K562 (cell line): Measurements from ENCODE around the gene ZFYVE28. TPM values are rescaled to one million over a fixed set of nuclear protein-coding genes. Genes with fewer than 3 reads are reported as not detected.
A peak's percentile ranks its signal among the peaks of the same experiment; 100 is the strongest.

ENCODE experiments used
- ATAC-seq: fragments of 200-7000 bp; cut with Tn5 transposase; 3 replicates; pipeline ENCODE4 v1.9.1; 2020; ENCODE audit warnings: moderate library complexity
- BruUV-seq: library from RNA; stranded (reverse); fragments of 400-500 nt; replicated peaks from 2 replicates; lab custom pipeline; 2021; lab: Mats Ljungman, UMichigan
- CTCF ChIA-PET: fragments of 300-600 bp; formaldehyde crosslinking; extraction: SDS; loops from one replicate; lab custom pipeline; 2021; ENCODE audit warnings: low intra/inter-chr PET ratio; lab: Yijun Ruan, JAX
- POLR2A ChIA-PET: fragments of 300-600, 350-650 bp; sonication (Branson Sonifier 250); formaldehyde crosslinking; extraction: SDS; loops from one replicate; lab custom pipeline; 2021; ENCODE audit warnings: antibody characterized with exemption, inconsistent platforms; lab: Yijun Ruan, JAX
- DNase-seq, 4 experiments: peaks; one replicate each; pipeline versions ENCODE4 v3.0.0 to v3.0.0-alpha.2; 2011 to 2018; ENCODE audit warnings: low spot score in 3 of 4, mixed read lengths in 3 of 4; ENCODE audit errors: extremely low read depth in 1 of 4
- FAIRE-seq: peaks from 2 replicates; lab custom pipeline; 2011; peaks lifted over from hg19 to GRCh38; lab: Jason Lieb, UNC
- H2AFZ ChIP-seq: 2 replicates; pipeline ENCODE4 v1.6.0; 2011; ENCODE audit warnings: low read depth, low read length, control low read depth, inconsistent platforms
- H3K27ac ChIP-seq: fragments of 200-600 bp; 3 replicates; pipeline ENCODE4 v1.8.0; 2011; ENCODE audit warnings: low read depth, mild to moderate bottlenecking, control low read depth, inconsistent platforms, low read length, moderate library complexity, mixed read lengths; ENCODE audit errors: extremely low read depth
- H3K27me3 ChIP-seq, 2 experiments: fragments of 300-600 bp in 1 of 2; 2 replicates in 1 of 2; 3 replicates in 1 of 2; pipeline versions ENCODE4 v1.6.0 to v1.8.0; 2011; ENCODE audit warnings: inconsistent platforms in 2 of 2, low read length in 2 of 2, mild to moderate bottlenecking in 1 of 2, mixed read lengths in 1 of 2, moderate library complexity in 1 of 2; ENCODE audit not compliant: control insufficient read depth in 2 of 2, insufficient read depth in 2 of 2
- H3K36me3 ChIP-seq: fragments of 300-600 bp; 3 replicates; pipeline ENCODE4 v1.8.0; 2011; ENCODE audit warnings: mild to moderate bottlenecking, low read length, inconsistent platforms; ENCODE audit not compliant: control insufficient read depth, insufficient read depth
- H3K4me1 ChIP-seq, 2 experiments: fragments of 200-600 bp in 1 of 2; replicated peaks in 1 of 2; 2 replicates in 1 of 2; 3 replicates in 1 of 2; pipeline versions ENCODE4 v1.5.1 to v1.8.0; 2011; ENCODE audit warnings: inconsistent platforms in 2 of 2, low read length in 2 of 2, mild to moderate bottlenecking in 1 of 2, mixed read lengths in 1 of 2, moderate library complexity in 1 of 2; ENCODE audit not compliant: control insufficient read depth in 2 of 2, insufficient read depth in 2 of 2
- H3K4me2 ChIP-seq: 2 replicates; pipeline ENCODE4 v1.6.1; 2011; ENCODE audit warnings: low read length, control low read depth, inconsistent platforms, mixed read lengths; ENCODE audit not compliant: insufficient read depth
- H3K4me3 ChIP-seq: fragments of 200-600 bp; sonication (generic), shearing (Covaris generic); 2 replicates; pipeline ENCODE4 v1.5.1; 2016; ENCODE audit warnings: control low read depth, inconsistent platforms
- H3K79me2 ChIP-seq: fragments of 200-600 bp; 3 replicates; pipeline ENCODE4 v1.8.0; 2011; ENCODE audit warnings: low read length, inconsistent platforms; ENCODE audit not compliant: control insufficient read depth, insufficient read depth
- H3K9ac ChIP-seq, 2 experiments: 2 replicates each; pipeline versions ENCODE4 v1.6.0 to v1.6.1; 2011; ENCODE audit warnings: low read depth in 2 of 2, low read length in 2 of 2, control low read depth in 1 of 2, inconsistent platforms in 1 of 2, mild to moderate bottlenecking in 1 of 2, mixed read lengths in 1 of 2; ENCODE audit not compliant: insufficient read depth in 1 of 2
- H3K9me1 ChIP-seq: one replicate; pipeline ENCODE4 v1.6.0; 2011; ENCODE audit warnings: inconsistent platforms, mild to moderate bottlenecking, low read length, moderate library complexity; ENCODE audit not compliant: control insufficient read depth, insufficient read depth
- H3K9me3 ChIP-seq: replicated peaks from 2 replicates; pipeline ENCODE4 v1.5.1; 2011; ENCODE audit warnings: low read depth, low read length, inconsistent platforms; ENCODE audit not compliant: control insufficient read depth, insufficient read depth
- H4K20me1 ChIP-seq: replicated peaks from 2 replicates; pipeline ENCODE4 v1.6.1; 2011; ENCODE audit warnings: low read length, inconsistent platforms, mixed read lengths; ENCODE audit not compliant: control insufficient read depth, insufficient read depth
- CHCHD3 ChIP-seq: fragments of 250-450 bp; sonication (Bioruptor Pico); IDR thresholded peaks from 2 replicates; pipeline ENCODE4 v2.1.2; 2022; ENCODE audit warnings: mild to moderate bottlenecking
- CXXC5 ChIP-seq: fragments of 250-450 bp; sonication (Bioruptor Pico); IDR thresholded peaks from 2 replicates; pipeline ENCODE4 v1.8.0; 2022; ENCODE audit warnings: inconsistent platforms, mild to moderate bottlenecking, moderate library complexity
- EGR1 ChIP-seq: fragments of 450-650 bp; conservative IDR thresholded peaks from 2 replicates; pipeline ENCODE4 v1.6.1; 2017; ENCODE audit warnings: mild to moderate bottlenecking
- MYC ChIP-seq, 2 experiments: fragments of 250-450 bp in 1 of 2; sonication (Bioruptor Pico) in 1 of 2; IDR thresholded peaks; 2 replicates each; pipeline versions ENCODE4 v1.5.1 to v1.6.1; 2012 to 2021; ENCODE audit warnings: low read depth in 2 of 2, borderline replicate concordance in 1 of 2, improper control_type of control experiment in 1 of 2, low read length in 1 of 2, mild to moderate bottlenecking in 1 of 2, moderate library complexity in 1 of 2
- ZNF699 ChIP-seq: fragments of 250-450 bp; sonication (Bioruptor Pico); IDR thresholded peaks from 2 replicates; pipeline ENCODE4 v1.8.0; 2021; ENCODE audit warnings: mild to moderate bottlenecking, moderate library complexity; ENCODE audit not compliant: insufficient replicate concordance
- WGBS: fragments of 100-300 bp; shearing (Covaris generic); methylation state at CpG from one replicate; pipeline ENCODE4 v1.1.6; 2016; ENCODE audit warnings: low coverage, mixed read lengths; ENCODE audit not compliant: insufficient coverage; ENCODE audit errors: missing lambda C conversion rate; 5-methylcytosine and 5-hydroxymethylcytosine counted together
- in situ Hi-C: fragments of 300-500 bp; cut with MboI; formaldehyde crosslinking; loops from 4 replicates; pipeline ENCODE4 v1.15.0; 2018; ENCODE audit warnings: inconsistent platforms, mixed read lengths
- intact Hi-C: fragments of 100-400 bp; cut with micrococcal nuclease; formaldehyde crosslinking; loops from 2 replicates; pipeline ENCODE4 v1.14.2; 2022
- polyA plus RNA-seq, 8 experiments: library from polyadenylated mRNA; depleted of rRNA in 4 of 8; stranded (reverse) in 5 of 8; unstranded in 3 of 8; fragments of >200 nt; fragmentation: Nextera tagmentation in 2 of 8; fragmentation: Illumina TruSeq in 1 of 8; extraction: Ambion mirVana in 2 of 8; extraction: Trizol in 1 of 8; gene quantifications; 2 replicates each; pipeline versions ENCODE4 v1.2.1 to v1.2.3, GENCODE V29; 2011 to 2014; ENCODE audit warnings: inconsistent platforms in 1 of 8, missing spikeins in 1 of 8
- total RNA-seq, 7 experiments: library from RNA; depleted of rRNA in 6 of 7; stranded (reverse); fragments of >200 nt in 6 of 7; fragmentation: Illumina TruSeq in 2 of 7; extraction: Trizol in 2 of 7; gene quantifications; 2 replicates each; pipeline versions ENCODE4 v1.2.1 to v1.2.3, GENCODE V29; 2011 to 2021; ENCODE audit warnings: low replicate concordance in 1 of 7
- TF ChIP-seq, protein P1 (sequence below): fragments of 200-800 bp; sonication (Bioruptor generic); IDR thresholded peaks from 2 replicates; pipeline ENCODE4 v1.6.1; 2017; ENCODE audit warnings: missing genetic modification characterization, missing compliant biosample characterization
- TF ChIP-seq, protein P2 (sequence below): sonication (generic); formaldehyde crosslinking; IDR thresholded peaks from 2 replicates; pipeline ENCODE4 v1.8.0; 2022; ENCODE audit warnings: missing genetic modification reagents, mild to moderate bottlenecking, moderate library complexity, borderline replicate concordance

Gene ZFYVE28
- total and polyA plus RNA-seq, 9 of the 15 experiments (the other 6 are each of a cell fraction or from before 2014, with no cell fraction given), result 1.3 to 24.8 (median 8.9) TPM

DNA sequence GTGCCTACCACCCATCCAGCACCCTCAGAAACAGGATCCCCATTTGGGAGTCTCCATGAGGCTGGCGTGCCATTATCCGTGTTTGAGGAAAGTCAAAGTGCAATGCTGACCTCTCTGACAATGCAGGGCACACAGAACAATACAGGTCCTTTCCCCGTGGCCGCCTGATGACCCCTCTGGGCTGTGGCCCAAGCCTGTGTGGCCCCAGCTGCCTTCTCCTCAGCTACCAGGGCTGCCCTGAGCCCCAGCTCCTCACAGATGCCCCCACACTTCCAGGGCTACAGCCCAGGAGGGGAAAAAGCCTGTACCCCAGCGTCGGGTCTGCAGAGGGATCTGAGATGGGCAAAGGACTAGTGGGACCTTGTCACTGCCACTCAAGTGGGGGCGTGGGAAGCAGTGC lies 15.5 kb downstream of the ZFYVE28 start:
- Histone ChIP-seq H3K4me2 (peak overlapping the region; percentile 73; the same call in 1 of the 2 replicates), H4K20me1 (no peaks in the 10 kb centered on the region; the same call in 1 of the 2 replicates), H3K79me2 (peaks cover 63% of the 10 kb centered on the region), H3K9me1 (peaks cover 4% of the 10 kb centered on the region), H3K4me3 (no peak overlapping the region), H3K4me1 (peaks cover 27 to 74% of the 10 kb centered on the region in 2 experiments), H3K9me3 (no peaks in the 10 kb centered on the region), H3K27me3 (no peaks in the 10 kb centered on the region), H3K27ac (no peak overlapping the region), H2AFZ (peak overlapping the region; percentile 29; the same call in 1 of the 2 replicates), H3K36me3 (peaks cover 5% of the 10 kb centered on the region; the same call in 1 of the 3 replicates), H3K9ac (peak overlapping the region in 1 of 2 experiments; percentile 86; a peak in 2 of 4 replicates)
- FAIRE-seq (no peak), DNase-seq (no peak), ATAC-seq (no peak)
- BruUV-seq, result no TSS peak
- ChIA-PET POLR2A (interaction anchor here (0.6 to 3.2 kb wide), 6 partner anchors 8 to 16 kb away, joined by 3 to 18 read pairs (median 4); partner anchors contain the start of genes CFAP99 and ZFYVE28), CTCF (no interaction called here)
- no peak for TF ChIP-seq CHCHD3 (CRISPR knock-in tag)
- no peak for TF ChIP-seq ZNF699 (CRISPR knock-in tag)
- WGBS, result 80% methylated on average over 7 of the region's 7 CpGs
- intact Hi-C loops, result loop anchor here (2.0 kb wide), 1 partner anchor 14 kb away; no protein-coding TSS in a partner anchor
- in situ Hi-C loops, result no loop called here

DNA sequence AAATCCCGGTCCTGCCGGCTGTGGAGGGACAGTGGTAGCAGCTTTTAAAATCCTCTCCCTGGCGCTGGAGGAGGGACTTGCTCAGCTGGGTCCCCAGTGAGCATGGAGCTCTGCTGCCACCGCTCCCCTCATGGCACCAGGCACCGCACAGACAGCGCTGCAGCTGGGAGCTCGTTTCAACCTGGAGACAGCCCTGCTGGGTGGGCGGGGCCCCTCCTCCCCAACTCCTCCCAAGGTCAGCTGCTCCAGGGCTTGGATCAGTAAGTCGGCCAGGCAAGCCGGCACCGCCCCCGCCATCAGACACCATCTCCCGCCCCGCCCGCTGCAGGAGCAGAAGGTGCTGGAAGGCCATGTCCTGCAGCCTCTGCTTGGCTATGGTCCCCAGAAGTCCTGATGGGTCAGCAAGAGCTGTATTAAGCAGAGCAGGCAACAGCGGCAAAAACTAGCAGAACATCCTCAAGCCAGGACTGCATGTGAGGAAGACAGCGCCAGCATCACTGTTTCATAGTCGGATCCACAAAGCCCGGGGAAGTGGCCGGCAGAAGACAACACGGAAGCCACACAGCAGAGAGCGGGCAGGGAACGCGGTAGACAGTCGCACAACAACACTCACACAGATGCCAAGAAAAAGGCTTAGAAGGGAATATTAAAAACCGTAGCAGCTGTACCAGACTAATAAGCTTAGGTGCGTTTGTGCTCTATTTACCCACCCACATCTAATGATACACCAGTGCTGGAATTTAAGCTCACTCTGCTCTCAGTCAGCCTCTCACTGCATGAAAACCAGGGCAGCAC lies 16.2 kb downstream of the ZFYVE28 start:
- Histone ChIP-seq H3K79me2 (peaks cover 65% of the 10 kb centered on the region), H3K36me3 (peaks cover 8% of the 10 kb centered on the region; the same call in 1 of the 3 replicates), H4K20me1 (no peaks in the 10 kb centered on the region), H3K27me3 (no peaks in the 10 kb centered on the region), H3K4me3 (no peak overlapping the region), H3K9ac (peak overlapping the region in 1 of 2 experiments; percentile 86; a peak in 3 of 4 replicates), H3K27ac (no peak overlapping the region), H3K4me1 (peaks cover 30 to 72% of the 10 kb centered on the region in 2 experiments), H3K9me1 (peaks cover 4% of the 10 kb centered on the region), H3K4me2 (peak overlapping the region; percentile 73), H3K9me3 (no peaks in the 10 kb centered on the region), H2AFZ (peak overlapping the region; percentile 33; the same call in 1 of the 2 replicates)
- FAIRE-seq (peak; percentile 92), ATAC-seq (peak; percentile 96), DNase-seq (peak; percentile 89 to 93 (median 90))
- CTCF ChIA-PET, result no interaction called here
- BruUV-seq, result no TSS peak
- POLR2A ChIA-PET, result interaction anchor here (0.6 to 3.2 kb wide), 8 partner anchors 9 to 69 kb away, joined by 3 to 18 read pairs (median 3); no protein-coding TSS in a partner anchor
- WGBS, result 17% methylated on average over 26 of the region's 27 CpGs
- intact Hi-C loops, result loop anchor here (2.0 kb wide), 1 partner anchor 15 kb away; no protein-coding TSS in a partner anchor
- in situ Hi-C loops, result no loop called here
- TF ChIP-seq MYC (IDR thresholded peaks at IDR 0.05; ENCODE audit: low read depth, low read length) (0 out of 2 replicates have a peak, but pooled peaks have one; percentile 28), MYC (CRISPR knock-in tag; IDR thresholded peaks at IDR 0.05; ENCODE audit: borderline replicate concordance, low read depth) (no peak), EGR1 (peak; percentile 90), CXXC5 (CRISPR knock-in tag) (peak; percentile 35)
- TF ChIP-seq, protein P1, sequence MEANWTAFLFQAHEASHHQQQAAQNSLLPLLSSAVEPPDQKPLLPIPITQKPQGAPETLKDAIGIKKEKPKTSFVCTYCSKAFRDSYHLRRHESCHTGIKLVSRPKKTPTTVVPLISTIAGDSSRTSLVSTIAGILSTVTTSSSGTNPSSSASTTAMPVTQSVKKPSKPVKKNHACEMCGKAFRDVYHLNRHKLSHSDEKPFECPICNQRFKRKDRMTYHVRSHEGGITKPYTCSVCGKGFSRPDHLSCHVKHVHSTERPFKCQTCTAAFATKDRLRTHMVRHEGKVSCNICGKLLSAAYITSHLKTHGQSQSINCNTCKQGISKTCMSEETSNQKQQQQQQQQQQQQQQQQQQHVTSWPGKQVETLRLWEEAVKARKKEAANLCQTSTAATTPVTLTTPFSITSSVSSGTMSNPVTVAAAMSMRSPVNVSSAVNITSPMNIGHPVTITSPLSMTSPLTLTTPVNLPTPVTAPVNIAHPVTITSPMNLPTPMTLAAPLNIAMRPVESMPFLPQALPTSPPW (CRISPR knock-in tag), result peak; percentile 88
- TF ChIP-seq, protein P2, sequence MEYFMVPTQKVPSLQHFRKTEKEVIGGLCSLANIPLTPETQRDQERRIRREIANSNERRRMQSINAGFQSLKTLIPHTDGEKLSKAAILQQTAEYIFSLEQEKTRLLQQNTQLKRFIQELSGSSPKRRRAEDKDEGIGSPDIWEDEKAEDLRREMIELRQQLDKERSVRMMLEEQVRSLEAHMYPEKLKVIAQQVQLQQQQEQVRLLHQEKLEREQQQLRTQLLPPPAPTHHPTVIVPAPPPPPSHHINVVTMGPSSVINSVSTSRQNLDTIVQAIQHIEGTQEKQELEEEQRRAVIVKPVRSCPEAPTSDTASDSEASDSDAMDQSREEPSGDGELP (CRISPR knock-in tag), result peak; percentile 98
